Thyroid gland (tissue), 4 donors: ENCODE measurements around the gene RCN2. TPM values are rescaled to one million over a fixed set of nuclear protein-coding genes. Genes with fewer than 3 reads are reported as not detected.

Experiments used
- DNase-seq, 2 donors: peaks; one replicate each; pipeline ENCODE4 v3.0.0-alpha.2; 2019
- H3K27ac ChIP-seq, 3 donors: fragments of 200-600 bp; sonication (generic); 1 replicate in 2 of 3; 2 replicates in 1 of 3; pipeline ENCODE4 v1.5.1; 2016 to 2019; ENCODE audit warnings: mild to moderate bottlenecking in 1 of 3, moderate library complexity in 1 of 3
- H3K27me3 ChIP-seq: fragments of 200-600 bp; sonication (generic); one replicate; pipeline ENCODE4 v1.5.1; 2019
- H3K36me3 ChIP-seq, 2 donors: fragments of 200-600 bp; sonication (generic); one replicate each; pipeline ENCODE4 v1.5.1; 2016 to 2019
- H3K4me1 ChIP-seq, 2 donors: fragments of 200-600 bp; sonication (generic); one replicate each; pipeline ENCODE4 v1.5.1; 2017 to 2019
- H3K4me3 ChIP-seq, 3 donors: fragments of 200-600 bp; sonication (generic); replicated peaks in 1 of 3; 1 replicate in 2 of 3; 2 replicates in 1 of 3; pipeline ENCODE4 v1.5.1; 2016; ENCODE audit warnings: mild to moderate bottlenecking in 1 of 3
- H3K9me3 ChIP-seq: fragments of 200-600 bp; sonication (generic); one replicate; pipeline ENCODE4 v1.5.1; 2017
- CTCF ChIP-seq, 6 experiments: fragments of 200-600 bp in 3 of 6; fragments of 450-650 bp in 3 of 6; sonication (generic) in 3 of 6; IDR thresholded peaks; one replicate each; pipeline ENCODE4 v1.5.1; 2016 to 2019; ENCODE audit warnings: antibody characterized with exemption in 6 of 6, mild to moderate bottlenecking in 2 of 6, inconsistent platforms in 1 of 6, moderate library complexity in 1 of 6
- POLR2A ChIP-seq, 2 donors: fragments of 450-650 bp; IDR thresholded peaks; one replicate each; pipeline ENCODE4 v1.6.1; 2017; ENCODE audit warnings: antibody characterized with exemption in 2 of 2, mild to moderate bottlenecking in 2 of 2, moderate library complexity in 1 of 2
- WGBS, 2 donors: methylation state at CpG; one replicate each; pipeline ENCODE4 v1.1.5; 2017; 5-methylcytosine and 5-hydroxymethylcytosine counted together
- intact Hi-C: fragments of 100-400 bp; cut with DNase I; formaldehyde crosslinking; loops from one replicate; pipeline ENCODE4 v1.15.1; 2023
- total RNA-seq, 4 donors: library from RNA; depleted of rRNA; stranded (reverse); fragments of >200 nt; gene quantifications; one replicate each; pipeline ENCODE4 v1.2.3, GENCODE V29; 2016

The RCN2 gene
- total RNA-seq, 4 donors from 2014 or later: 44.8 to 64.8 (median 53.4) TPM

- Histone ChIP-seq H3K4me3 (no peak overlapping the region), H3K36me3 (no peaks in the 10 kb centered on the region), H3K27ac (no peak overlapping the region), H3K9me3 (no peaks in the 10 kb centered on the region), H3K27me3 (no peaks in the 10 kb centered on the region), H3K4me1 (no peaks in the 10 kb centered on the region)
- intact Hi-C loops: no loop called here
- WGBS, 2 donors: 59 to 72% methylated on average over 11 of the region's 11 CpGs
- DNase-seq: no peak
- TF ChIP-seq POLR2A (IDR thresholded peaks at IDR 0.05) (no peak), CTCF (IDR thresholded peaks at IDR 0.05) (no peak)
Measured at GRCh38 chr15:76987896-76988860, 56.6 kb downstream of the RCN2 start.

DNA sequence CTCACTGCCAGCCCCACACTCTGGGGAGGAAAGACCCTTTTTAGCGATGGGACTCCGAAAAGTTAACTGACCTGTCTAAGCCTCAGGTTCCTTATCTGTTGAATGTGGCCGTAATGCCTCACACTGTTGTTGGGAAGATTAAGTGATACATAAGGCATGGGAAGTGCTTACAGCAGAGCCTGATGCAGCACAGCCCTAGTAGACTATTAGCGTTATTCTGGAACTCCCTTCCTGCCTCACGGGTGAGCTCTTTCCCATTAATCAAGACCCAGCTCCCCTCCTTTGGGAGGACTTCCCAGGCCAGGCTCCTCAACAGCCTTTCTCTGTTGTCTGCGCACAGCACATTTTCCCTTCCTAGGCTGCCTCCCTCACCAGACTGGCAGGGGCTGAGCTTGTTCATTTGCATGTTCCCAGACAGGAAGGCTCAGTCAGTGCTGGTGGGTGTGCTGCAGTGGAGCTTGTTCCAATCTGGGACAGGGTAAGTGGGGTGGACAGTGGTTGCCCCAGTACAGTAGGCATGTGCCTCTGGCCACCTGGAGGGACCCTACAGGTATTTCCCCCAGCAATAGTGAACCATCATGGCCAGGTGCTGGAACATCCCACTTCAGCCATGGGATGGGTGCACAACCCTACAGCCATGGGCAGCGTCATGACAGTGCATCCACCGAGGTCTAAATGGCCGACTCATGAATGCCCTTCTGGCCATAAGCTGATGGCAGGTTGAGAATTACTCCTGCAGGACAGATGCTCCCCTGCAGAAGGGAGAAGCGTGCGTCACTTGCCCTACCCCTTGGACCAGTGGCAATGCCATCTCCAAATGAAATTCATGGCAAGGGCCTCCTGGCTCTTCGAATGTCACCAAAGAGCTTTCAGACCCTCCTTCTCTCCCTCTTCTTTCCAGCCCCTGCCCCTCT, 57.6 kb downstream of the RCN2 start:
- intact Hi-C loops: no loop called here
- no peaks in the 10 kb centered on the region for H3K9me3 ChIP-seq
- no peak overlapping the region for H3K4me3 ChIP-seq
- no peaks in the 10 kb centered on the region for H3K4me1 ChIP-seq
- TF ChIP-seq POLR2A (IDR thresholded peaks at IDR 0.05) (no peak), CTCF (IDR thresholded peaks at IDR 0.05) (no peak)
- no peak for DNase-seq
- WGBS, 2 donors: 76 to 85% methylated on average over 12 of the region's 12 CpGs
- no peaks in the 10 kb centered on the region for H3K36me3 ChIP-seq
- no peaks in the 10 kb centered on the region for H3K27me3 ChIP-seq
- H3K27ac ChIP-seq: no peak overlapping the region

GRCh38 chr15:76991048-76991447, 59.5 kb downstream of the RCN2 start:
- no peak overlapping the region for H3K27ac ChIP-seq

GRCh38 chr15:76991741-76992645, 60.4 kb downstream of the RCN2 start:
- Histone ChIP-seq H3K4me3 (no peak overlapping the region), H3K36me3 (no peaks in the 10 kb centered on the region), H3K27me3 (no peaks in the 10 kb centered on the region), H3K9me3 (no peaks in the 10 kb centered on the region), H3K27ac (no peak overlapping the region), H3K4me1 (no peaks in the 10 kb centered on the region)
- 89 to 94% methylated on average over 9 of the region's 9 CpGs for WGBS, 2 donors
- TF ChIP-seq CTCF (IDR thresholded peaks at IDR 0.05) (no peak), POLR2A (IDR thresholded peaks at IDR 0.05) (no peak)
- intact Hi-C loops: no loop called here
- no peak for DNase-seq

More at GRCh38 chr15:76991048-76991447, 59.5 kb downstream of the RCN2 start:
- Histone ChIP-seq H3K9me3 (no peaks in the 10 kb centered on the region), H3K36me3 (no peaks in the 10 kb centered on the region), H3K27me3 (no peaks in the 10 kb centered on the region), H3K4me3 (no peak overlapping the region), H3K4me1 (no peaks in the 10 kb centered on the region)
- no peak for DNase-seq
- intact Hi-C loops: no loop called here
- no peak for TF ChIP-seq POLR2A (IDR thresholded peaks at IDR 0.05)
- no peak for TF ChIP-seq CTCF (IDR thresholded peaks at IDR 0.05)
- WGBS, 2 donors: 87 to 89% methylated on average over 7 of the region's 7 CpGs
